Pancreas (tissue), 10 donors: ENCODE results near the gene HECTD4. TPM values are rescaled to one million over a fixed set of nuclear protein-coding genes. Genes with fewer than 3 reads are reported as not detected.

Source experiments
- ATAC-seq, 4 donors: fragments of 200-7000 bp; cut with Tn5 transposase; one replicate each; pipeline versions ENCODE4 v1.8.0 to v1.9.1; 2020; ENCODE audit warnings: mild to moderate bottlenecking in 4 of 4, moderate library complexity in 4 of 4
- DNase-seq, 6 donors: peaks; one replicate each; pipeline ENCODE4 v3.0.0-alpha.2; 2020
- FAIRE-seq: peaks from 2 replicates; lab custom pipeline; 2012; peaks lifted over from hg19 to GRCh38; lab: Jason Lieb, UNC
- H3K27ac ChIP-seq, 4 donors: fragments of 200-600 bp; sonication (generic); 1 replicate in 3 of 4; 2 replicates in 1 of 4; pipeline versions ENCODE4 v1.5.0 to v1.8.0; 2020
- H3K27me3 ChIP-seq, 4 donors: fragments of 200-600 bp; one replicate each; pipeline ENCODE4 v1.8.0; 2021
- H3K36me3 ChIP-seq, 3 donors: fragments of 200-600 bp; sonication (generic) in 1 of 3; one replicate each; pipeline versions ENCODE4 v1.5.0 to v1.8.0; 2020 to 2021
- H3K4me1 ChIP-seq, 3 donors: fragments of 200-600 bp; one replicate each; pipeline ENCODE4 v1.8.0; 2021
- H3K4me3 ChIP-seq, 4 donors: fragments of 200-600 bp; sonication (generic) in 2 of 4; one replicate each; pipeline versions ENCODE4 v1.5.0 to v1.8.0; 2020 to 2021
- H3K9me3 ChIP-seq, 4 donors: fragments of 200-600 bp; one replicate each; pipeline ENCODE4 v1.8.0; 2021
- CTCF ChIP-seq, 4 donors: fragments of 200-600 bp; sonication (generic) in 3 of 4; IDR thresholded peaks; one replicate each; pipeline versions ENCODE4 v1.5.0 to v1.8.0; 2021; ENCODE audit warnings: antibody characterized with exemption in 4 of 4
- WGBS, 2 donors: extraction: QIAGEN DNeasy Blood & Tissue Kit; methylation state at CpG; one replicate each; pipeline ENCODE4 v1.1.7; 2013; 5-methylcytosine and 5-hydroxymethylcytosine counted together
- intact Hi-C, 3 donors: fragments of 100-400 bp; cut with DNase I; formaldehyde crosslinking; loops; one replicate each; pipeline versions ENCODE4 v1.11.1 to v1.14.2; 2022
- polyA plus RNA-seq, 2 donors: library from polyadenylated mRNA; stranded (reverse); fragments of 200-250 nt; gene quantifications; one replicate each; pipeline ENCODE4 v1.2.3, GENCODE V29; 2013
- total RNA-seq, 6 donors: library from RNA; stranded (reverse); fragmentation: NEBNext Ultra II Directional in 4 of 6; extraction: Animal tissue kit (Norgen Biotek cat#: 25700) in 4 of 6; gene quantifications; one replicate each; pipeline versions ENCODE4 v1.2.1 to v1.2.4, GENCODE V29; 2021 to 2023
- donor health status: healthy with polysubstance abuse.
- donor health status: DM: no; HTN: no; CAD: no; lungs with moderate emphysema.
- donor health status: DM: no; HTN: no; CAD: no.
- donor health status: control.
- donor health status: control.
- donor health status: Bipolar disorder and iron deficiency.
- donor health status: DM: yes; HTN: yes; CAD: no.
- donor health status: DM: no; HTN: no; CAD: no.
- donor health status: DM: no; HTN: no; CAD: no.
- donor health status: DM: yes; HTN: yes; CAD: no.

HECTD4 gene
- total and polyA plus RNA-seq, 8 donors = 17.9 to 38.4 (median 26.4) TPM

GRCh38 chr12:112178796-112179195, 203.4 kb downstream of the HECTD4 start:
- no peaks in the 10 kb centered on the region for H3K27me3 ChIP-seq
- H3K27ac ChIP-seq = no peak overlapping the region
- no peaks in the 10 kb centered on the region for H3K9me3 ChIP-seq
- DNase-seq = peak in 1 of 6 donors; percentile 45
- no peaks in the 10 kb centered on the region for H3K4me1 ChIP-seq
- H3K4me3 ChIP-seq = no peak overlapping the region
- intact Hi-C loops = no loop called here
- 95 to 96% methylated on average over 14 to 15 of the region's 15 CpGs for WGBS, 2 donors
- ATAC-seq = no peak
- TF ChIP-seq CTCF (IDR thresholded peaks at IDR 0.05) = no peak
- no peak for FAIRE-seq
- H3K36me3 ChIP-seq = peaks cover 0 to 40% (median 18%) of the 10 kb centered on the region in 3 donors

- Histone ChIP-seq H3K27me3 (no peaks in the 10 kb centered on the region), H3K4me3 (no peak overlapping the region), H3K27ac (no peak overlapping the region), H3K9me3 (no peaks in the 10 kb centered on the region), H3K36me3 (peaks cover 0 to 39% (median 19%) of the 10 kb centered on the region in 3 donors), H3K4me1 (no peaks in the 10 kb centered on the region)
- ATAC-seq (no peak), DNase-seq (peak in 1 of 6 donors; percentile 20), FAIRE-seq (no peak)
- WGBS, 2 donors = 90 to 94% methylated on average over 11 of the region's 11 CpGs
- TF ChIP-seq CTCF (IDR thresholded peaks at IDR 0.05) = no peak
- intact Hi-C loops = no loop called here
Observed at GRCh38 chr12:112176321-112177010, 205.8 kb downstream of the HECTD4 start.

GRCh38 chr12:112175361-112176155, 206.7 kb downstream of the HECTD4 start:
- peak in 1 of 6 donors; percentile 24 for DNase-seq
- no peaks in the 10 kb centered on the region for H3K4me1 ChIP-seq
- H3K9me3 ChIP-seq = no peaks in the 10 kb centered on the region
- WGBS, 2 donors = 94 to 95% methylated on average over 20 of the region's 20 CpGs
- intact Hi-C loops = no loop called here
- H3K36me3 ChIP-seq = peaks cover 0 to 47% (median 28%) of the 10 kb centered on the region in 3 donors
- ATAC-seq = no peak
- H3K27ac ChIP-seq = no peak overlapping the region
- H3K27me3 ChIP-seq = no peaks in the 10 kb centered on the region
- H3K4me3 ChIP-seq = no peak overlapping the region
- no peak for TF ChIP-seq CTCF (IDR thresholded peaks at IDR 0.05)
- no peak for FAIRE-seq

- Histone ChIP-seq H3K4me1 (no peaks in the 10 kb centered on the region), H3K27me3 (no peaks in the 10 kb centered on the region), H3K36me3 (peaks cover 0 to 33% (median 21%) of the 10 kb centered on the region in 3 donors), H3K9me3 (no peaks in the 10 kb centered on the region), H3K4me3 (no peak overlapping the region), H3K27ac (no peak overlapping the region)
- WGBS, 2 donors = 96 to 97% methylated on average over 21 of the region's 21 CpGs
- no peak for FAIRE-seq
- no peak for ATAC-seq
- DNase-seq = peak in 2 of 6 donors; percentile 11 to 33
- intact Hi-C loops = no loop called here
- TF ChIP-seq CTCF (IDR thresholded peaks at IDR 0.05) = no peak
Observed at GRCh38 chr12:112172556-112173324, 209.5 kb downstream of the HECTD4 start.
